GM12878 (cell line): ENCODE measurements around the gene TRPV3. TPM values are rescaled to one million over a fixed set of nuclear protein-coding genes. Genes with fewer than 3 reads are reported as not detected.

Experiments used
- ATAC-seq: fragments of 200-7000 bp; cut with Tn5 transposase; 3 replicates; pipeline ENCODE4 v1.9.1; 2020; ENCODE audit warnings: mild to moderate bottlenecking, moderate library complexity
- BruUV-seq: library from RNA; stranded (reverse); fragments of 400-500 nt; replicated peaks from 2 replicates; lab custom pipeline; 2021; lab: Mats Ljungman, UMichigan
- CTCF ChIA-PET: fragments of 300-600 bp; sonication (Branson Sonifier 250); formaldehyde crosslinking; extraction: SDS; loops from one replicate; lab custom pipeline; 2021; ENCODE audit warnings: inconsistent platforms; lab: Yijun Ruan, JAX
- POLR2A ChIA-PET: fragments of 350-600 bp; formaldehyde crosslinking; extraction: SDS; loops from one replicate; lab custom pipeline; 2021; ENCODE audit warnings: inconsistent platforms; lab: Charles Lee
- RAD21 ChIA-PET: fragments of 300-600 bp; sonication (Branson Sonifier 250); formaldehyde crosslinking; loops from one replicate; lab custom pipeline; 2023; ENCODE audit warnings: antibody characterized with exemption; ENCODE audit not compliant: unreplicated experiment; lab: Charles Lee
- SMC1A ChIA-PET: fragments of 300-600 bp; sonication (Branson Sonifier 250); formaldehyde crosslinking; loops from one replicate; lab custom pipeline; 2023; ENCODE audit not compliant: unreplicated experiment, uncharacterized antibody; lab: Charles Lee
- DNase-seq: peaks from one replicate; pipeline ENCODE4 v3.0.0-alpha.2; 2011; ENCODE audit warnings: low read depth, low spot score
- FAIRE-seq: peaks from 3 replicates; lab custom pipeline; 2011; peaks lifted over from hg19 to GRCh38; lab: Jason Lieb, UNC
- H2AFZ ChIP-seq: 2 replicates; pipeline ENCODE4 v1.6.0; 2011; ENCODE audit warnings: low read depth, low read length, control low read depth; ENCODE audit not compliant: control insufficient read depth
- H3K27ac ChIP-seq: 2 replicates; pipeline ENCODE4 v1.5.1; 2011; ENCODE audit warnings: control low read depth; ENCODE audit not compliant: control insufficient read depth, insufficient read depth
- H3K27me3 ChIP-seq, 2 experiments: replicated peaks in 1 of 2; 2 replicates each; pipeline versions ENCODE4 v1.6.0 to v1.6.1; 2011; ENCODE audit warnings: low read length in 1 of 2; ENCODE audit not compliant: control insufficient read depth in 2 of 2, insufficient read depth in 2 of 2
- H3K36me3 ChIP-seq, 2 experiments: 2 replicates each; pipeline ENCODE4 v1.5.1; 2011; ENCODE audit warnings: low read length in 1 of 2; ENCODE audit not compliant: control insufficient read depth in 2 of 2, insufficient read depth in 2 of 2
- H3K4me1 ChIP-seq: 2 replicates; pipeline ENCODE4 v1.6.1; 2011; ENCODE audit warnings: mild to moderate bottlenecking, low read length, moderate library complexity, mixed read lengths; ENCODE audit not compliant: control insufficient read depth, insufficient read depth
- H3K4me2 ChIP-seq: 2 replicates; pipeline ENCODE4 v1.6.0; 2011; ENCODE audit warnings: control low read depth; ENCODE audit not compliant: control insufficient read depth, insufficient read depth
- H3K4me3 ChIP-seq: fragments of 200-600 bp; sonication (generic); 2 replicates; pipeline ENCODE4 v1.5.1; 2016
- H3K79me2 ChIP-seq: 2 replicates; pipeline ENCODE4 v1.6.0; 2011; ENCODE audit warnings: low read length; ENCODE audit not compliant: control insufficient read depth, insufficient read depth
- H3K9ac ChIP-seq: 2 replicates; pipeline ENCODE4 v1.8.0; 2011; ENCODE audit warnings: low read length, control low read depth, mixed read lengths; ENCODE audit not compliant: control insufficient read depth, insufficient read depth
- H3K9me3 ChIP-seq: replicated peaks from 3 replicates; pipeline ENCODE4 v1.5.1; 2011; ENCODE audit warnings: mild to moderate bottlenecking, low read length; ENCODE audit not compliant: control insufficient read depth, insufficient read depth
- H4K20me1 ChIP-seq: 2 replicates; pipeline ENCODE4 v1.6.0; 2011; ENCODE audit not compliant: control insufficient read depth, insufficient read depth
- BCL11A ChIP-seq: IDR thresholded peaks from 2 replicates; pipeline ENCODE4 v1.6.1; 2011; ENCODE audit warnings: low read depth, low read length
- BHLHE40 ChIP-seq, 2 experiments: fragments of 450-650 bp in 1 of 2; IDR thresholded peaks; 2 replicates each; pipeline ENCODE4 v1.6.1; 2011 to 2017; ENCODE audit warnings: low read depth in 2 of 2, borderline replicate concordance in 1 of 2, improper control_type of control experiment in 1 of 2, low read length in 1 of 2, mild to moderate bottlenecking in 1 of 2
- EZH2 ChIP-seq: IDR thresholded peaks from 2 replicates; pipeline ENCODE4 v1.6.1; 2012; ENCODE audit warnings: low read depth, mild to moderate bottlenecking, control low read depth, inconsistent platforms, low read length, borderline replicate concordance; ENCODE audit not compliant: control insufficient read depth
- FOXM1 ChIP-seq: IDR thresholded peaks from 2 replicates; pipeline ENCODE4 v1.6.1; 2012; ENCODE audit warnings: low read depth, mild to moderate bottlenecking, inconsistent platforms, low read length, moderate library complexity
- IRF4 ChIP-seq: IDR thresholded peaks from 2 replicates; pipeline ENCODE4 v1.6.1; 2011; ENCODE audit warnings: low read depth, low read length
- KLF5 ChIP-seq: fragments of 450-650 bp; IDR thresholded peaks from 2 replicates; pipeline ENCODE4 v1.6.1; 2014; ENCODE audit warnings: mild to moderate bottlenecking; ENCODE audit not compliant: partially characterized antibody
- LARP7 ChIP-seq: fragments of 450-650 bp; IDR thresholded peaks from 2 replicates; pipeline ENCODE4 v1.6.1; 2017; ENCODE audit warnings: mild to moderate bottlenecking
- NBN ChIP-seq: fragments of 450-650 bp; IDR thresholded peaks from 2 replicates; pipeline ENCODE4 v1.6.1; 2016
- PAX8 ChIP-seq: fragments of 450-650 bp; IDR thresholded peaks from 2 replicates; pipeline ENCODE4 v1.6.1; 2017; ENCODE audit warnings: mild to moderate bottlenecking, moderate library complexity
- PBX3 ChIP-seq: IDR thresholded peaks from 2 replicates; pipeline ENCODE4 v1.6.1; 2011; ENCODE audit warnings: mild to moderate bottlenecking, low read depth, low read length, moderate library complexity; ENCODE audit not compliant: insufficient replicate concordance
- PML ChIP-seq: IDR thresholded peaks from 2 replicates; pipeline ENCODE4 v1.6.1; 2012; ENCODE audit warnings: low read length, inconsistent platforms
- SMAD5 ChIP-seq: IDR thresholded peaks from 2 replicates; pipeline ENCODE4 v1.6.1; 2016; ENCODE audit warnings: antibody characterized with exemption, low read depth
- SREBF1 ChIP-seq: IDR thresholded peaks from 2 replicates; pipeline ENCODE4 v1.6.1; 2012; ENCODE audit warnings: mild to moderate bottlenecking, low read length
- TCF12 ChIP-seq: IDR thresholded peaks from 2 replicates; pipeline ENCODE4 v1.6.1; 2011; ENCODE audit warnings: low read depth, mild to moderate bottlenecking, low read length
- TCF7 ChIP-seq: IDR thresholded peaks from 2 replicates; pipeline ENCODE4 v1.6.1; 2014; ENCODE audit warnings: antibody characterized with exemption, borderline replicate concordance
- ZBTB33 ChIP-seq: fragments of 450-650 bp; IDR thresholded peaks from 2 replicates; pipeline ENCODE4 v1.6.1; 2017; ENCODE audit warnings: mild to moderate bottlenecking
- ZNF24 ChIP-seq: fragments of 450-650 bp; IDR thresholded peaks from 2 replicates; pipeline ENCODE4 v1.6.1; 2017; ENCODE audit warnings: antibody characterized with exemption, mild to moderate bottlenecking
- ZNF274 ChIP-seq: IDR thresholded peaks from one replicate; pipeline ENCODE4 v1.8.0; 2011; ENCODE audit not compliant: insufficient read length, insufficient read depth
- WGBS: methylation state at CpG from one replicate; pipeline ENCODE4 v1.1.6; 2016; ENCODE audit warnings: low lambda C conversion rate; ENCODE audit not compliant: insufficient replicate concordance, insufficient coverage; ENCODE audit errors: missing lambda C conversion rate; 5-methylcytosine and 5-hydroxymethylcytosine counted together
- in situ Hi-C: fragments of 300-500 bp; cut with MboI; formaldehyde crosslinking; loops from 9 replicates; pipeline ENCODE4 v1.14.3; 2018; ENCODE audit warnings: mixed read lengths
- intact Hi-C: fragments of 100-400 bp; cut with micrococcal nuclease; formaldehyde crosslinking; loops from one replicate; pipeline ENCODE4 v1.14.2; 2022; ENCODE audit not compliant: unreplicated experiment
- polyA plus RNA-seq, 11 experiments: library from polyadenylated mRNA; depleted of rRNA in 4 of 11; unstranded in 6 of 11; stranded (reverse) in 5 of 11; fragments of >200 nt; fragmentation: Nextera tagmentation in 4 of 11; fragmentation: Illumina TruSeq in 1 of 11; extraction: Ambion mirVana in 4 of 11; extraction: Trizol in 1 of 11; gene quantifications; 1 replicate in 1 of 11; 2 replicates in 10 of 11; pipeline versions ENCODE4 v1.2.1 to v1.2.3, GENCODE V29; 2011 to 2016; ENCODE audit warnings: inconsistent platforms in 2 of 11, missing spikeins in 2 of 11, low read depth in 1 of 11
- total RNA-seq, 4 experiments: library from RNA; depleted of rRNA in 3 of 4; stranded (reverse); fragments of >200 nt in 3 of 4; fragmentation: Illumina TruSeq in 1 of 4; extraction: Trizol in 1 of 4; gene quantifications; 2 replicates each; pipeline versions ENCODE4 v1.2.1 to v1.2.3, GENCODE V29; 2013 to 2021
- TF ChIP-seq, protein P1 (sequence below): IDR thresholded peaks from 2 replicates; pipeline ENCODE4 v1.6.1; 2012; ENCODE audit warnings: low read depth, low read length, improper control_type of control experiment
- TF ChIP-seq, protein P2 (sequence below): IDR thresholded peaks from 2 replicates; pipeline ENCODE4 v1.6.1; 2011; ENCODE audit warnings: borderline replicate concordance, low read depth, mild to moderate bottlenecking, moderate library complexity, mixed read lengths, low read length; ENCODE audit not compliant: insufficient read depth; ENCODE audit errors: extremely low read length

TRPV3 gene
- total and polyA plus RNA-seq, 10 of the 15 experiments (the other 5 are each of a cell fraction or from before 2014, with no cell fraction given): 0.52 to 12.0 (median 2.7) TPM

DNA sequence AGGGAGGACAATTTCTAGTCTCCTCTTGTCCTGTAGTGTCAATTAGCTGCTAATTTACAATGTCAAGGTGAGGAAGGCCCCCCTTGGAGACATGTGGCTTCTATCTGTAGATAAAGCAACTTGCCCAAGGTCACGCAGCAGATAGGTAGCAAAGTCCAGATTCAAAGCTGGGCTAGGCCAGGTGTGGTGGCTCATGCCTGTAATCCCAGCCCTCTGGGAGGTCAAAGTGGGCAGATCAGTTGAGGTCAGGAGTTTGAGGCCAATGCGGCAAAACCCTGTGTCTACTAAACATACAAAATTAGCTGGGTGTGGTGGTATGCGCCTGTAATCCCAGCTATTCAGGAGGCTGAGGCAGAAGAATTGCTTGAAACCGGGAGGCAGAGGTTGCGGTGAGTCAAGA, 11.1 kb downstream of the TRPV3 start (continued):
- TF ChIP-seq FOXM1 (no peak), ZBTB33 (no peak), PBX3 (no peak), BHLHE40 (IDR thresholded peaks at IDR 0.05; ENCODE audit: borderline replicate concordance in 1 of 2, low read depth in 2 of 2, low read length in 1 of 2) (no peak), TCF12 (no peak), KLF5 (no peak), PML (no peak), LARP7 (no peak)
- TF ChIP-seq, protein P1, sequence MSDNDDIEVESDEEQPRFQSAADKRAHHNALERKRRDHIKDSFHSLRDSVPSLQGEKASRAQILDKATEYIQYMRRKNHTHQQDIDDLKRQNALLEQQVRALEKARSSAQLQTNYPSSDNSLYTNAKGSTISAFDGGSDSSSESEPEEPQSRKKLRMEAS: no peak

GRCh38 chr17:3545151-3545550, 12.5 kb downstream of the TRPV3 start:
- RAD21 ChIA-PET: interaction anchor here (1.6 kb wide), 1 partner anchor 11 kb away, joined by 4 read pairs; no protein-coding TSS in a partner anchor
- H3K4me2 ChIP-seq: no peak overlapping the region
- H2AFZ ChIP-seq: no peak overlapping the region
- no peaks in the 10 kb centered on the region for H3K79me2 ChIP-seq
- POLR2A ChIA-PET: no interaction called here
- no peaks in the 10 kb centered on the region for H3K27me3 ChIP-seq
- peaks cover 0 to 9% of the 10 kb centered on the region in 2 experiments; a peak in 2 of 4 replicates for H3K36me3 ChIP-seq
- no peak overlapping the region for H3K4me3 ChIP-seq
- ATAC-seq (no peak), FAIRE-seq (no peak), DNase-seq (no peak)
- BruUV-seq: no TSS peak
- CTCF ChIA-PET: no interaction called here
- no peak overlapping the region for H3K27ac ChIP-seq
- no peaks in the 10 kb centered on the region for H4K20me1 ChIP-seq
- SMC1A ChIA-PET: no interaction called here
- in situ Hi-C loops (no loop called here), intact Hi-C loops (no loop called here)
- TF ChIP-seq BCL11A (no peak), ZNF274 (no peak), IRF4 (no peak), SMAD5 (no peak), TCF7 (no peak), BHLHE40 (IDR thresholded peaks at IDR 0.05; ENCODE audit: borderline replicate concordance in 1 of 2, low read depth in 2 of 2, low read length in 1 of 2) (no peak), ZNF24 (no peak), EZH2 (no peak), NBN (no peak), SREBF1 (no peak), PAX8 (no peak), TCF12 (no peak)
- TF ChIP-seq, protein P2, sequence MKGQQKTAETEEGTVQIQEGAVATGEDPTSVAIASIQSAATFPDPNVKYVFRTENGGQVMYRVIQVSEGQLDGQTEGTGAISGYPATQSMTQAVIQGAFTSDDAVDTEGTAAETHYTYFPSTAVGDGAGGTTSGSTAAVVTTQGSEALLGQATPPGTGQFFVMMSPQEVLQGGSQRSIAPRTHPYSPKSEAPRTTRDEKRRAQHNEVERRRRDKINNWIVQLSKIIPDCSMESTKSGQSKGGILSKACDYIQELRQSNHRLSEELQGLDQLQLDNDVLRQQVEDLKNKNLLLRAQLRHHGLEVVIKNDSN: no peak
- H3K9me3 ChIP-seq: no peaks in the 10 kb centered on the region
- 88% methylated on average over 9 of the region's 9 CpGs for WGBS
- no peaks in the 10 kb centered on the region for H3K4me1 ChIP-seq
- no peak overlapping the region for H3K9ac ChIP-seq
